HG03558 (cell line): ENCODE measurements around the gene GMIP.

Experiments
- ATAC-seq: cut with Tn5 transposase; IDR thresholded peaks from one replicate; pipeline ENCODE4 v1.9.1; 2021; ENCODE audit warnings: moderate number of reproducible peaks; ENCODE audit not compliant: unreplicated experiment; ENCODE audit errors: extremely low read depth

GMIP gene

GRCh38 chr19:19642506-19643157 lies 825 bp downstream of the GMIP start:
- ATAC-seq: no peak

DNA sequence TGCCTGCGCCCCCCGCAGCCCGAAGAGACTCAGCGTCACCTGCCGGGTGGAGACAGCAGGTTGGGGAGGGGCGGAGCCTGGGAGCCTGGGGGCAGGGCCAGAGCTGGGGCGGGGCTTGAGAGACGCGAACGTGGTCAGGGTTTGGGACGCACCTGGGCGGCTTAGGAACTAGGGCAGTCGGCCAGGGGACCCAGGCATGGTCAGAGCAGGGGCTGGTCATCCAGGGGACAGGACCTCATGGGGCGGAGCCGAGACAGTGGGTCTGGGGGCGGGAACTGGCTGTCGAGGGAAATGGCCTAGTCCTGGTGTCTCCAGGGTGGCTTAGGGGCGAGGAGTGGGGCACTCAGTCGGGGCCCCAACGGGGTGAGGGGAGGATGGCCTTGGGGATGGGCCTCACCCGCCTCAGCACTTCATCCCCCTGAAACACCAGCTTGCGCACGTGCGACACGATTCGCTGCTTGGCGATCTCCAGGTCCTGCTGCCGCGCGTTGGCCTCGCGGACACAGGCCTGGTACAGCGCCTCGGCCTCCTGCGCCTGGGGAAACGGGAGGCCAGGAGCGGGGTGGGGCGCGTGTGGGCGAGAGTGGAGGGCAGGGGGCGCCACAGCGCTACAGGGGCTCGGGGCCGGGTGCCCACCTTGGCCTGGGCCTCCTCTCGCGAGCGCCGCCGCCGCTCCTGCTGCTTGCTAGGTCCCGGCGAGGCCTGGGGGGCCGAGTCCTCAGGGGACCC lies 5.8 kb downstream of the GMIP start:
- ATAC-seq: no peak

DNA sequence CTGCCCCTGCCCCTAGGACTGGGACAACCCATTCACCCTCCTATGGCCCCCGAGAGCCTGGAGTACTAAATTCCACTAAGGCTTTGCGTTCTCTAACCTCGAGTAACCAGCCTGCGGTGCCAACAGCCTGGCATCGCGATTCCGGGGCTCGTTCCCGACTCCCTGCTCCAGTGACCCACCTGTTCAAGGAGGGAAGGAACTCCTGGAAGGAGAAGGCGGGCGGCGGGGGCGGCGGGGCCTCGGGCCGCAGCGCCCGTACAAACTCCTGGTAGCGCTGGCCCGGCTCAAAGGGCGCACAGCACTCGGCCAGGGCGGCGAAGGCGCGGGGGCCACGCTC lies 6.3 kb downstream of the GMIP start:
- ATAC-seq: no peak

GRCh38 chr19:19636573-19637185 lies 6.8 kb downstream of the GMIP start:
- no peak for ATAC-seq

- no peak for ATAC-seq
Observed at GRCh38 chr19:19635313-19635702, 8.1 kb downstream of the GMIP start.

- no peak for ATAC-seq
Observed at GRCh38 chr19:19634516-19635312, 8.7 kb downstream of the GMIP start.

DNA sequence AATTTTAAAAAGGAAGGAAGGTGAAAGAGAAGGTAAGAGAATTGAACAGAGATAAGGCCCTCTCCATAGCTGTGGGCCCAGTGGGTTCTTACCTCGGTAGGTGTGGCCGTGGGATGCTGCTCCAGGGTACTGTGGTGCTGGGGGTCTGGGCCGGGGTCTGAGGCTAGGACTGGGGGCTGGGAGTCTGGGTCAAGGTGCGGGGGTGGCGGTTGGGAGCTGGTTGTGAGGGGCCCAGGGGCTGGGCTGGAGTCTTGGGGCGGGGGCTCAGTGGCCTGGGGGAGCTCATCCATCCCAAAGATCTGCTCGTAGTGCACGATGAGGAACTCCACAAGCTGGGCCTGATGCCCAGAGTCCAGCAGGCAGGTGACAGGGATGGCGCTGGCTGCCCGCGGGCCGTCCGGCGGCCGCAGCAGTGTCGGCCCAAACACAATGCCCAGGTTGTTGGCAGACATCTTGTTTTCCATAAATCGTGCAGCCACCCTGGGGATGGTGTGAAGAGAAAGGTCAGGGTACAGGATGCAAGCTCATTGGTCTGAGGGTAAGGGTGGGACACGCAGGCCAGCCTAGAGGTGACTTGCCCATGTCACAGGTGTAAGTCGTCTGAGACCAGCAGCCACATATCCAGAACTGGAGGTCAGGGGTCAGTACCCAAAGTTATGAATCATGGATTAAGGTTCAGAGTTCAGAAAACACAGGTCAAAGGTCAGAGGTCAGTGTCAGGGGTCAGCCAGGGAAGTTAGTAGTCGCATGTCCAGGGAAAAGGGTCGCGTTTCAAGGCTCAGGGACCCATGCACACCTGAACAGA lies 9.5 kb downstream of the GMIP start:
- no peak for ATAC-seq

GRCh38 chr19:19632661-19633060 lies 10.8 kb downstream of the GMIP start:
- ATAC-seq: no peak

DNA sequence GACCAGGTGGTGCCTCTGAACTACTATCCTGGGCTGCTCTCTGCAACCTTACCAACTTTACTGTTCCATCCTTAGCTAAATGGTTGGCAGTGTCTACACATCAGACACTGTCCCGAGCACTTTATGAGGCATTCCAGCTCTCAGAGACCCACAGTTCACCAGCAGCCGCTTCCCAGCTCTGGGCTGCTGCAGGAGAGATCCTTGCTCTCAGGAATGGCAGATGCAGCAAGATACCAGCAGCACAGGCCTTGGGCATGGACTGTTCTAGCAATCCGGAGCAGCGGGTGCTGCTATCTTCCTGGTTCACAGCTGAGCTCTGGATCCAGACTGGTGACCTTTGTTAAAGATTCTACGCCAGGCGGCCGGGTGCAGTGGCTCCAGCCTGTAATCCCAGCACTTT lies 12.1 kb downstream of the GMIP start:
- no peak for ATAC-seq

- ATAC-seq: no peak
Observed at GRCh38 chr19:19630426-19630825, 13.0 kb downstream of the GMIP start.

GRCh38 chr19:19630062-19630414 lies 13.4 kb downstream of the GMIP start:
- no peak for ATAC-seq

DNA sequence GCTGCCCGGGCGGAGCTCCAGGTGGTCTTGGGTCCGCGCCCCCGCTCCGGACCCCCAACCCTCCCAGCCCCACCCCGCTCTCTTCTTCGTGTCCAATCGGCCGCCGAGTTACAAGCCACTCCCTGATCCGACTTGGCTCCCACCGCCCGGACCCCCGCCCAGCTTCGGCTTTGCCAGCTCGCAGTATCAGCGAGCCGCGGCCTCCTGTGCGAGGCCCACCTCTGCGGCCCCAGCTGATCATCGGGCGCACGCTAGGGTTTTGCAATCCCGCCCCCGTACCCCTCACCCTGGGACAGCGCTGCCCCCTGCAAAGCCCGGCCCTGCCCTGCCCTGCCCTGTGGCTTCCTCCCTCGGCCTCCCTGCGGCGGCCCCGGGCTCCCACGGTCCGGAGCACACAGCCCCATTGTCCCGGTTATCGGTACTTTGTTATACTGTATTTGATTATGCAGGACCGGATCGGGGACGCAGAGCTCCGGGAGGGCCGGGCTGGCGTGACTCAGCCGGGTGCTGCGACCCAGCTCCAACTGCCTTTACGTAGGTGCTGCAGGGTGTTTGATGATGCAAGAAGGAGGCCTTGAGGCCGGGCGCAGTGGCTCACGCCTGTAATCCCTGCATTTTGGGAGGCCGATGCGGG lies 14.8 kb downstream of the GMIP start:
- no peak for ATAC-seq

GRCh38 chr19:19627621-19628500 lies 15.6 kb downstream of the GMIP start, which contains the start of gene LPAR2:
Gene LPAR2, minus strand, starts transcription at chr19:19628220. Its CDS starts 945 bp downstream, at chr19:19627275.
- no peak for ATAC-seq

GRCh38 chr19:19626516-19627472 lies 16.7 kb downstream of the GMIP start:
- no peak for ATAC-seq

DNA sequence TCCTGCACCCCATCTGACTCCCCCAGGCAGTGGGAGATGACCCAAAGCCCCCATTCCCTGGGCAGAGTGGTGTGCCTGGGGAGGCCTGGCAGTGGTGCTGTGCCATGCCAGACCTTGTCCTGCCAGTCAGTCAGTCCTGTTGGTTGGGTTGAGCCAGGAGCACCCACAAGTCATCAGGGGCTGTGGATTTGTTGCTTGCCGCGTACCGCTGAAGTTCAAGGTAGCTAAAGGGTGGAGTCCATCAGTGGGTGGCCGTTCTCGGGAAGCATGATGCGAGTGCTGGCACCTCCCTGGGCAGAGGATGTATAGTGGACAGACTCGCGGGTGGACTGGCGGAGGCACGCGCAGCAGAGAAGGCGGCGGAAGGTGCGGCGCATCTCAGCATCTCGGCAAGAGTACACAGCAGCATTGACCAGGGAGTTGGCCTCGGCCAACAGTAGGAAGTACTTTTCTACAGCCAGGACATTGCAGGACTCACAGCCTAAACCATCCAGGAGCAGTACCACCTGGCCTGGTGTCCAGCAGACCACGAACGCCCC lies 19.4 kb downstream of the GMIP start:
- ATAC-seq: no peak

DNA sequence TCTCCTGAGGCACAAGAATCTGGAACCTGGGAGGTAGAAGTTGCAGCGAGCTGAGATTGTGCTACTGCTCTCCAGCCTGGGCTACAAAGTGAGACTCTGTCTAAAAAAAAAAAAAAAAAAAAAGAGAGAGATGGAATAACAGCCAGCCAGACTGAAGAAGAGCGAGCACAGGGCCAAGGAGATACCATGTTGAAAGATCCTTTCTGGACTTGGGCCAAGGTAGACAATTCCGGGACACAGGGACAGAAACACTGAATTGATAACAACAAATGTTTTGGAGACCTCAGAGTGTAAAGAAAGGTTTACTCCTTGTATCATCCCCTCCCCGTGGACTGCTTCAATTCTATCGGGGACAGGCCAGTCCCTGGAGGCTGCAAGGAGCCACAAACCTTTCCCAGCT lies 20.1 kb downstream of the GMIP start:
- no peak for ATAC-seq

DNA sequence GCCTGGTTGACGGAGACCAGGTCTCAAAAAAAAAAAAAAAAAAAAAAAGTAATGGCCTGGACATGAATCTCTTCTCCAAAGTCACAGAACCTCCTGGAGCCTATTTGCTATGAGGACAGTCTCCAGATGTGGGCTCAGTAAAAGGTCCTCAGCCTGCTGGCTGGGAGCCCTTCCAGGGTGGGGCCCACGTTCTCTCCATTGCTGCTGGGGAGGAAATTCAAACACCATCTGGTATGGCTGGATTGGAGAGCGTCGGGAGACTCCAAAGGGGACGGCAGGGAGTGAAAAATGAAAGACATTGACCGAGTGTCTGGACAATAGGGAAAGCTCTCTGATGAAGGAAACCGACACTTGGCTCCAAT lies 23.6 kb downstream of the GMIP start:
- ATAC-seq: no peak
